ENCODE results near the gene TRMT61A. TPM values are rescaled to one million over a fixed set of nuclear protein-coding genes. Genes with fewer than 3 reads are reported as not detected.

The TRMT61A gene
- total RNA-seq, 2 donors from 2014 or later = 8.2 to 8.3 TPM

DNA sequence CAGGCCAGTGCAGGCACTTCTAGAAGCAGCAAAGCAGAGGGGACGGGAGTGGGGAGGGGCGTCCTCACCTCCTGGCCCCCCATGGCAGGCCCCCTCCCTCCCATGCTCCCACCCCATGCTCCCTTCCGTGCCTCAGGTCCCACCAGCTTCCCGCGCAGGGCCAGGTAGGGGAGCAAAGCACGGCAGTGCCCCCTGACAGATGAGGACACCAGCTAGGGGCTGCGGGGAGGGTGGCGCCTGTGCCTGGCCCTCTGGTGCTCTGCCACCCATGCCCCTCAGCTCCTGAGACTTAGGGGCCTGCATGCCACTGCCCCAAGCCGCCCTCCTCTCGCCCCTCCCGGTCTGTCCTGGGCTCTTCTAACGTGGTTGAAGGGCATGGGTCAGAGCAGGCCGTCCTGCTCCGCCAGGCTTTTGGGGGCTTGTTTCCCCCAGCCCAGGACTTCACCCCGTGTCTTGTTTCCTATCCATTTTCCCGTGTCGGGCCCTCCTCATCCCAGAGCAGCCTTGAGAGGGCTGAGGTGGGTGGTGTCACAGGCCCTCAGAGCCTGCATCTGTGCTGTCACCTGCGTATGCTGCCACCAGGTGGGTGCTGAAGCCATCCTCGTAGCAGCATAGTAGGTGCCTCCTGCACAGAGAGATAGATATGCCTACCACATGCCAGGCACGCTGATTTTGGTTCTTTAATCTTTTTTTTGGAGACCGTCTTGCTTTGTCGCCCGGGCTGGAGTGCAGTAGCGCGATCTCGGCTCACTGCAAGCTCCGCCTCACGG is 10.2 kb downstream of the TRMT61A start:
- DNase-seq (no peak), ATAC-seq (no peak)
- H3K4me1 Mint-ChIP-seq = peaks cover 4% of the 10 kb centered on the region
- no peak overlapping the region for H3K4me3 Mint-ChIP-seq
- H3K36me3 Mint-ChIP-seq (ENCODE audit: low read depth) = no peaks in the 10 kb centered on the region
- H3K27ac Mint-ChIP-seq = no peak overlapping the region
- H3K27me3 Mint-ChIP-seq = no peaks in the 10 kb centered on the region
- H3K9me3 ChIP-seq (ENCODE audit: control insufficient read depth, low read length, poor library complexity, severe bottlenecking) = no peaks in the 10 kb centered on the region

DNA sequence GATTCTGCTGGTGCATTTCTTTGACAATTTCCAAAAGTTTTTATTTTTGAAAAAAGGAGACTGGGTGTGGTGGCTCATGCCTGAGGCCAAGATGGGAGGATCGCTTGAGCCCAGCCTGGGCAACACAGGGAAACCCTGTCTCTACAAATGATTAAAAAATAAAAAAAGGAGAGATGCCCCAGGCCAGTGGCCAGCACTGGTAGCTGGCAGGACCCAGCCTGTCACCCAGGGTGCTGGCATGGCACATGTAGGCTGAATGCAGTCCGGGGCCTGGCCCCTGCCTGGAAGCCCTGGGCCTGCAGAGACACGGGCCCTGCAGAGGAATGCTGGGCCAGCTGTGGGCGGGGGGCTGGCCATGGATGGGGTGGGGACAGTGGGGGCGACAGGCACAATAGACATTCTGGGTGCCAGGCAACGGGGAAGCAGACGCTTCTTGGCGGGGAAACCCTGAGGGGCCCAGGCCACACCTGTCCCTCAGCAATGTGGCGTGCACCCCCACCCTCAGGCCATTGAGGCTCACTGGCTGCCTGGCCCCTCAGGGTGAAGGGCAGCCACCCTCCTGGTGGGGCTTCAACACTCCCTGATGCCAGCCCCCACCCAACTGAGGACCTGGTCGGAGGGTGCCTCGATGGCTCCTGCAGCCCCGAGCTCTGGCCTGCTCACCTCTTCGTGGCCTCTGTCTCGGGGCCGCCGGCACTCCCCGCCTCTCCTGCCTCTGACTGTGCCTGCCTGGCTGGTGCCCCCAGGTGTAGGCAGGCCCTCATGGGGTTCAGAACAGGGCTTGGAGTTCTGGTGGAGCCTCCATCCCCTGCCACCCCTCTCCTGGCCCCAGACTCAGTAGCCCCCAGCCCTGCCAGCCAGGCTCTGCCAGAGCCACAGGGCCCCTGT is 12.1 kb downstream of the TRMT61A start:
- peaks cover 5% of the 10 kb centered on the region for H3K4me1 Mint-ChIP-seq
- no peak overlapping the region for H3K27ac Mint-ChIP-seq
- H3K4me3 Mint-ChIP-seq = no peak overlapping the region
- H3K9me3 ChIP-seq (ENCODE audit: control insufficient read depth, low read length, poor library complexity, severe bottlenecking) = no peaks in the 10 kb centered on the region
- ATAC-seq (no peak), DNase-seq (no peak)
- H3K27me3 Mint-ChIP-seq = no peaks in the 10 kb centered on the region
- no peaks in the 10 kb centered on the region for H3K36me3 Mint-ChIP-seq (ENCODE audit: low read depth)

DNA sequence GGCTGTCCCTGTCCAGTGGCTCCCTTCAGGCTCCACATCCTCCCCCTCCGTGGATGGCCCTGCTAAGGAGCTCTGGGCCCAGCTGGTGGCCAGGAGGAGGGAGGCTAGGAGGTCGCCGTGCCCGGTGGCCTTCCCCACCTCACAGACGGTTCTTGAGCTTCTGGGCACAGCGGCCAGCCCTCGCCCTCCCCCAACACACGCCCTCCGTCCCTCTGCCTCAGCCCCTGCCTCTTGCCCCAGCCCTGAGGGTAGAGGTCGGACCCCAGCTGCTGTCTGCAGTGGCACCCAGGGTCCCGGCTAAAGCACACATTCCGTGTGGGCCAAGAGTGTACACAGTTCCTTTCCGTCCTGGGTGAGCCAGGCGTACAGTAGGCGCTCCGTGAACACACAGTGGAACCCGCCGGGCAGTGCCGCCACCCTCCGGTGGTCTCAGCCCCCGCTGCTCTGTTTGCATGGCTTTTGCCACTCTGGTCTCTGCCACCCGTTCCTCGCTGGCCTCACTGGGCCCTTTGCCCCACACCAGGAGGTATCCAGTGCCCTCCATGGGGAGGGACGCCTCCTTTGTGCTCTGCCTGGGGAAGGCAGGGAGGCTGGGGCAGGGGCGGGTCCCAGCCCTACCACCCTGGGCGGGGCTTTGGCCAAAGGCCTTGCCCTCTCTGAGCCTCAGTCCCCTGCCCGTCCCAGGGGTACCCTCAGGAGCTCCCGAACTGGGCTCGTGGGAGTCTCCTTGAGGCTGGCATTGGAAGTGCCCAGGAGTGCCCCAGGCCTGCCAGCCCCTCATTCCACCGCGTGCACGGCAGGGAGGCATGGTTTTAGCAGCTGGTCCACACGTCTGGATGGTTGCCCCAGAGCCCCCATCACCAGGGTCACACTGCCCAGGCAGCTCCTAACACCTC is 13.0 kb downstream of the TRMT61A start:
- DNase-seq (no peak), ATAC-seq (no peak)
- H3K4me1 Mint-ChIP-seq = peaks cover 5% of the 10 kb centered on the region
- H3K27me3 Mint-ChIP-seq = no peaks in the 10 kb centered on the region
- no peaks in the 10 kb centered on the region for H3K9me3 ChIP-seq (ENCODE audit: control insufficient read depth, low read length, poor library complexity, severe bottlenecking)
- H3K36me3 Mint-ChIP-seq (ENCODE audit: low read depth) = no peaks in the 10 kb centered on the region
- H3K27ac Mint-ChIP-seq = no peak overlapping the region
- H3K4me3 Mint-ChIP-seq = no peak overlapping the region

DNA sequence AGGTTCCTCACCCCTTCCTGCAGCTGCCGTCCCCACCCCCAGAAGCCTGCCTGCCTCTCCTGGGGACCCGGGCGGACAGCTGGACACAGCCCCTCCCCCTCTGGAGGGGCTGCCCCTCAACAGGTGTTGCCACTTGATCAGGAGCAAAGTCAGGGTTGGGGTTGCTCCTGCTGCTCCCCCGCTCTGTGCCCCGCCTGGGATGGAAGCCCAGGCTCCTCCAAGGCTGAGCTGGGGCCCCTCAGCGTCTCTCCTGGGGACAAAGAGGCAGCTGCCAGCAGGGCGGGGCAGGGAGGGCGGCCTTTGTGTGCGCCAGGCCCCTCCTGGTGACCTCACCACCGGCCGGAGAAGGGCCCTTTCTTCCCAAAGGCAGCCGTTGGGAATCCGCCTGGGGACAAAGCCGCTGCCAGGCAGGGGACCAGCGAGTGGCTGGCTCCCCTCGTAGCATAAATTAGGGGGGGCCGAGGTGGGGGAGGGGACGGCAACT is 13.7 kb downstream of the TRMT61A start:
- no peaks in the 10 kb centered on the region for H3K9me3 ChIP-seq (ENCODE audit: control insufficient read depth, low read length, poor library complexity, severe bottlenecking)
- H3K4me1 Mint-ChIP-seq = peaks cover 5% of the 10 kb centered on the region
- H3K27ac Mint-ChIP-seq = no peak overlapping the region
- ATAC-seq (no peak), DNase-seq (no peak)
- H3K27me3 Mint-ChIP-seq = no peaks in the 10 kb centered on the region
- H3K36me3 Mint-ChIP-seq (ENCODE audit: low read depth) = no peaks in the 10 kb centered on the region
- H3K4me3 Mint-ChIP-seq = no peak overlapping the region

DNA sequence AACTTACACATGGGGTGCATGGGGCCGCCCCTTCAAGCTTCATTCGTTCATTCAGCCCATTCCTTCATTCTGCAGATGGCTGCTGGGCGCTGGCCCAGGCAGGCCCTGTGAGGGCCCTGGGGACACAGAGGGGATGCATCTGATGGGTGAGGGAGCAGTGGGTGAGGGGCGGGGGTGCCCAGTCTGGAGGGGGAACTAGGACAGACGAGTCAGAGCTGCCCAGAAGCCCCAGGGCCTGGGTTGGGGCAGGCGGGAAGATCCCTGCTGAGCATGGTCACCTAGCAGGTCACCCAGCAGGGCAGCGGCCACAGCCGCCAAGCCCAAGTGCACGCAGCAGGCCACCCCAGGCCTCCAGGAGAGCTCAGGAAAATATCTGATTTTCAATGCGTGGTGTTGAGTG is 14.1 kb downstream of the TRMT61A start:
- peaks cover 5% of the 10 kb centered on the region for H3K4me1 Mint-ChIP-seq
- H3K9me3 ChIP-seq (ENCODE audit: control insufficient read depth, low read length, poor library complexity, severe bottlenecking) = no peaks in the 10 kb centered on the region
- ATAC-seq (no peak), DNase-seq (no peak)
- no peaks in the 10 kb centered on the region for H3K27me3 Mint-ChIP-seq
- H3K27ac Mint-ChIP-seq = no peak overlapping the region
- no peak overlapping the region for H3K4me3 Mint-ChIP-seq
- no peaks in the 10 kb centered on the region for H3K36me3 Mint-ChIP-seq (ENCODE audit: low read depth)

DNA sequence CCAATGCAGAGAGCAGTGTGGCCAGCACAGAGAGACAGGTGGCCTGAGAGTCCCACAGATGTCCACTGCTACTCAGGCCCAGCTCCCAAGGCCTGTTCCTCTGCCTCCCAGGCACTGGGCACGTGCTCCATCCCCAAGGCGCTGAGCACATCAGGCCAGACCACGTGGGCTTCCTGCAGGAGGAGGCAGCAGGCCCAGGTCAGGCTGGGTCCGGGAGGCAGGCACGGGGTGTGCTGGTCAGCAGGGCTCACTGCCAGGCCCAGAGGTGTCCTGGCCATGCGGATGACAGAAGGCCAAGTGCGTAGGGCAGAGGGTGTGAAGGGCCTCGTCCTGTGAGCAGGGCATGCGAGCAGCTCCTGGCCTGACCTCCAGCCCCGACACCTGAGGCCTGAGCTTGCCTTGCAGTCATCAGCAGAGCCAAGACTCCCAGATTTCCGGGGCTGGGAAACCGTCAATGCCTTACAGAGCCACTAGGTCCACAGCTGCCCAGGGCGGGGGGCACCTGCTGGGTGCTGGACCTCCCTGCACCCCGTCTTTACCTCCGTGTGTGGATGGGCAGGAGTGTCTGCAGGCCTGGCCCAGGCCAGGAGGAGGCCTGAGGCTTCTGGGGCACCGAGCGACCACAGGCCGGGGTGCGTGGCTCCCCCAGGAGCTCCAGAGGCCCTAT is 14.9 kb downstream of the TRMT61A start:
- no peaks in the 10 kb centered on the region for H3K9me3 ChIP-seq (ENCODE audit: control insufficient read depth, low read length, poor library complexity, severe bottlenecking)

DNA sequence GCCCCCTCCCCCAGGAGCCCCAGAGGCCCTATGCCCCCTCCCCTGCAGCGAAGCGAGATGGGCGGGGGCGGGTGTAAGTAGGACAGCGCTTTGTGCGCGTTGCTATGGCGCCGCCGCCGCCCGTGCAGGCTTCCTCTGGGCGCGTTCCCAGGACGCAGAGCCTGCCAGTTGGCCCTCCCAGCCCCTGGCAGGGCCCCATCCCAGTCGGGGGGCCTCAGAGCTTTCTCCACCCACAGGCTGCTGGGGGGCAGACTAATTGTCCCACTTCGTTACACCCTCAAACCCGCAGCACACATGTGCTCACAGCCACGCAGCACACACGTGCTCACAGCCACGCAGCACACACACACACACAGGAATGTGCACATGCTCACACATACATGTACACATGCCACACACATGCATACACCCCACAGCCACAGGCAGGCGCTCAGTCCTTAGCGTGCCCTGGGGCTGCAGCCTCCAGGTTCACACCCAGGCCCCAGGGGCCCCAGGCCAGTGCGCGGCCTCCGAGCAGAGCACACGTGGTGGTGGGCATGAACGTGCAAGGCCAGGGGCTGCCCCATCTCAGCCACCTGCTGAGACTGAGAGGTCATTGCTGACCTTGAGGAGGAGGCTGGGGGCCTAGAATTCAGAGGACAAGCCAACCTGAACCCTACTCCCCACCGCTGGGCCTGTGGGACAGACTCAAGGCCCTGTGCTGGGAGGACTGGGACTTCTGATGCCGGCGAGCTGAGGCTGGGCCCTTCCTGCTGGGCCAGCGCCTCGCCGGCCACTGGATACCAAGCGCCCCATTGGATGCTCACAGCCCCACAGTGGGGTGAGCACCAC is 15.6 kb downstream of the TRMT61A start:
- no peaks in the 10 kb centered on the region for H3K36me3 Mint-ChIP-seq (ENCODE audit: low read depth)
- DNase-seq = no peak
- no peak for ATAC-seq
- H3K4me1 Mint-ChIP-seq = peaks cover 2% of the 10 kb centered on the region
- no peaks in the 10 kb centered on the region for H3K9me3 ChIP-seq (ENCODE audit: control insufficient read depth, low read length, poor library complexity, severe bottlenecking)
- no peak overlapping the region for H3K4me3 Mint-ChIP-seq
- H3K27ac Mint-ChIP-seq = no peak overlapping the region
- H3K27me3 Mint-ChIP-seq = no peaks in the 10 kb centered on the region

More for the DNA sequence above, 14.9 kb downstream of the TRMT61A start:
- no peaks in the 10 kb centered on the region for H3K36me3 Mint-ChIP-seq (ENCODE audit: low read depth)
- H3K27me3 Mint-ChIP-seq = no peaks in the 10 kb centered on the region
- H3K4me1 Mint-ChIP-seq = peaks cover 5% of the 10 kb centered on the region
- no peak overlapping the region for H3K27ac Mint-ChIP-seq
- DNase-seq = no peak
- no peak for ATAC-seq
- H3K4me3 Mint-ChIP-seq = no peak overlapping the region

DNA sequence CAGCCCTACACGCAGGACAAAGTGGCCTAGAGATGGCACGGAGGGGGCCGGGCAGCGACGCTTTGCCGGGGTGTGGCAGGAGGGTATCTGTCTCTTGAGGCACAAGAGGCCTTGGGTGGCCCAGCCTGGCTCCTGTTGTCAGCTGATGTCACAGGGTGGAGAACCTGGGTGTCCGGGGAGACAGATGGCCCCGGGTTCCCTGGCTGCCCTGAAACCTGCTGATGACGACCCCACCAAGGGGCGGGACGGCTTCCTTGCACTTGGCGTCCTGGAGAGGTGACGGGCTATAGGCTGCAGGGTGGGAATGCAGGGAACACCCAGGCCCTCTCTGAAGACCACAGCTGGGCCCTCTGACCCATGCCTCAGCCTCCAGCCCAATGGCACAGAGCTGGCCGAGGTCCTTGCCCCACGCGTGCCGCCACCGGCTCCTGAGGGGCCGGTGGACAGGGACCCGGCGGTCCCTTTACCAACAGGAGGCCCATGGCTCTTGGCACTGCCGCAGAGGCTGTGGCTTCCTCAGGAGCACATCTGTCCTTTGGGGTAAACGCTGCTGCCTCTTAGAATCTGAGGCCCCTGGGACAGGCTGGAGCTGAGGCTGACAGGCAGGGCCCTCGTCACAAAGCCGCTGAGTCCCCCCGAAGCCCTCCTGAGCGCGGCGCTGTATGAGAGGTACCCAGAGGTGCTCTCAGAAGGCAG is 16.4 kb downstream of the TRMT61A start:
- H3K9me3 ChIP-seq (ENCODE audit: control insufficient read depth, low read length, poor library complexity, severe bottlenecking) = no peaks in the 10 kb centered on the region
- Mint-ChIP-seq H3K4me1 (peaks cover 2% of the 10 kb centered on the region), H3K4me3 (no peak overlapping the region), H3K27ac (no peak overlapping the region), H3K27me3 (no peaks in the 10 kb centered on the region), H3K36me3 (ENCODE audit: low read depth) (no peaks in the 10 kb centered on the region)
- ATAC-seq (no peak), DNase-seq (no peak)

DNA sequence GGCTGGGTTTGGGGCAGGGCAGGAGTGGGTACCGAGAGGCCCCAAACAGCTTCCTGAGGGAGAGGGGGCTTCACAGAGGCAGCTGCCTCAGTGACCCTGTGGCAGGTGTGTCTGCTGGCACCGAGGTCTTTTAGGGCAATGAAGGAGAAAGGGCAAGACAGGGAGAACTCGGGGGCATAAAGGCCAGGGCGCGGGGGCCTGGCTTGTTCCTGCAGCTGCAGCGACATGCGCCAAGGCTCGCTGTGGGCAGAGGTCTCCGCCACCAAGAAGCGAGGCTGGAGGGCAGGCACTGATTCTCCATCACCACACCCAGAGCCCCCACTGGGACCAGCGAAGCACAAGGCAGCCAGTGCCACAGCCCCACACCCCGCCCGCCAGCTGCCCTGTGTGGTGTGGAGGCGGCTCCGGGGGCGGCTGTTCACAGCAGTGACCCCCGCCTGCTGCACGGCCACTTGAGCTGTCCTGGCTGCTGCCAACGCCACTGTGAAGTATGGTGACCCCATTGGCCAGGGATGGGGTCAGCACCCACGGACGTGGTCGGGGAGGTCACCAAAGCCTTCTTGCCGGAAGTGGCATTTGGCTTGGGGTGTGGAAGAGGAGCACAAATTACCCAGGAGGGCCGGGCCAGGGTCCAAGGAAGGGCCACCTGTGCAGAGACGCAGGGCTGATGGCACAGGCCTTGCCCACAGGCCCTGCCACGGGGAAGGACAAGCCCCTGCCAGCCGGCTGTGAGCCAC is 17.1 kb downstream of the TRMT61A start:
- no peaks in the 10 kb centered on the region for H3K27me3 Mint-ChIP-seq
- ATAC-seq (no peak), DNase-seq (no peak)
- H3K36me3 Mint-ChIP-seq (ENCODE audit: low read depth) = no peaks in the 10 kb centered on the region
- no peak overlapping the region for H3K27ac Mint-ChIP-seq
- H3K9me3 ChIP-seq (ENCODE audit: control insufficient read depth, low read length, poor library complexity, severe bottlenecking) = no peaks in the 10 kb centered on the region
- H3K4me1 Mint-ChIP-seq = peaks cover 2% of the 10 kb centered on the region
- H3K4me3 Mint-ChIP-seq = no peak overlapping the region

DNA sequence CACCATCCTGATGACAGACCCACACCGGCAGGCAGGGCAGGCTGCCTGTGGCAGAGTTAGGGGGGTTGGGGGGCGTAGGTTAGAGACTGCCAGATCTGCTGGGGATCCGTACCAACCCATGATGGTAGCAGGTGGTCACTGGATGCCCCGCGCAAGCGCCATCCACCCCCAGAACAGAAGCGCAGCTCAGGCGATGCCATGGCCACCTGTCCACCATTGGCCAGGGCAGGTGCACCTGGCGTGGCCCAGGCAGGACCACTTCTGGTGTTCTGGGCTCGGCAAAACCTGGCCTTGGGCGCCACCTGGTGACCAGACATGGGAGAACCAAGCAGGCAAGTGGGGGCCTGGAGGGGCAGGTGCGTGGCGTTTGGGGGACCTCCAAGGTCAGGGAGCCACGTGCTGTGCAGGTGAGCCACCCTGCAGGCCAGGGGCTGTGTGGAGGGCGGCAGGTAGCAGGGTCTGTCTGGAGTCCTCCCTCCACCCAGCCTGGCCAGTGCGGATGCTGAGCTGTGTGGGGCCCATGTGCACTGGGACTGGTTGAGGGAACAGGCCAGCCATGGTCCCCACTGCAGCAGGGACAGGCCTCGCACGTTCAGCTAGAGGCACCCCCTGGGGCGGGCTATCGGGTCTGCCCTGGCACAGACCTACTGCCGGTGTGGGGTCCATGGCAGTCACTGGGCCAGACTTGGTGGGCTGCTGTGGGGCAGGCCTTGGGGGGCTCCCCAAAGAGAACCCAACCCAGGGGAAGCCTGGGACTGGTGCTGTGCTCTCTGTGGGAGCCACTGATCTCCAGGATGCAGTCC is 17.9 kb downstream of the TRMT61A start:
- H3K27me3 Mint-ChIP-seq = no peaks in the 10 kb centered on the region
- H3K4me1 Mint-ChIP-seq = peaks cover 5% of the 10 kb centered on the region

More for the DNA sequence above, 17.9 kb downstream of the TRMT61A start:
- H3K36me3 Mint-ChIP-seq (ENCODE audit: low read depth) = no peaks in the 10 kb centered on the region
- H3K9me3 ChIP-seq (ENCODE audit: control insufficient read depth, low read length, poor library complexity, severe bottlenecking) = no peaks in the 10 kb centered on the region
- peak; percentile 64 to 74 (median 71) for DNase-seq
- ATAC-seq = peak; percentile 78
- H3K4me3 Mint-ChIP-seq = no peak overlapping the region
- H3K27ac Mint-ChIP-seq = no peak overlapping the region

Measured in T-helper 17 cell (primary cell).